ENCODE measurements around the gene IL17RA.

DNA sequence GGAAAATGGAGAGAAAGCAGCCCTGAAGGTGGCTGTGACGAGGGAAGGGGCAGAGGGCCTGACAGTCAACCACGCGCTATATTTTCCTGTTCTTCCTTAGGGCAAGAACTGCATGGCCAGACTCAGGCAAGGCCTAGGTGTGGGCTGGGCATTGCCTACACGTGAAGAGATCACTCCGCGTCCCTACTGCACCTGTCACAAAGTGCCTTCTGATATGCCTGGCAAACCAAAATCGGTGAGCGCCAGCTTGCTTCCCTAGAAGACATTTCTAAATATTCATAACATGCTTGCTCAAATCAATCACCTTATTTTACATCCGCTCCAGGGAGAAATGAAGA, 30.1 kb downstream of the IL17RA start:
- TF ChIP-seq, protein P1, sequence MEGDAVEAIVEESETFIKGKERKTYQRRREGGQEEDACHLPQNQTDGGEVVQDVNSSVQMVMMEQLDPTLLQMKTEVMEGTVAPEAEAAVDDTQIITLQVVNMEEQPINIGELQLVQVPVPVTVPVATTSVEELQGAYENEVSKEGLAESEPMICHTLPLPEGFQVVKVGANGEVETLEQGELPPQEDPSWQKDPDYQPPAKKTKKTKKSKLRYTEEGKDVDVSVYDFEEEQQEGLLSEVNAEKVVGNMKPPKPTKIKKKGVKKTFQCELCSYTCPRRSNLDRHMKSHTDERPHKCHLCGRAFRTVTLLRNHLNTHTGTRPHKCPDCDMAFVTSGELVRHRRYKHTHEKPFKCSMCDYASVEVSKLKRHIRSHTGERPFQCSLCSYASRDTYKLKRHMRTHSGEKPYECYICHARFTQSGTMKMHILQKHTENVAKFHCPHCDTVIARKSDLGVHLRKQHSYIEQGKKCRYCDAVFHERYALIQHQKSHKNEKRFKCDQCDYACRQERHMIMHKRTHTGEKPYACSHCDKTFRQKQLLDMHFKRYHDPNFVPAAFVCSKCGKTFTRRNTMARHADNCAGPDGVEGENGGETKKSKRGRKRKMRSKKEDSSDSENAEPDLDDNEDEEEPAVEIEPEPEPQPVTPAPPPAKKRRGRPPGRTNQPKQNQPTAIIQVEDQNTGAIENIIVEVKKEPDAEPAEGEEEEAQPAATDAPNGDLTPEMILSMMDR (conservative IDR thresholded peaks at IDR 0.05; ENCODE audit: low read length) = no peak
- no peak for TF ChIP-seq EZH2phosphoT487 (IDR thresholded peaks at IDR 0.05; ENCODE audit: borderline replicate concordance)
